Measurements from ENCODE around the gene KIF1B. TPM values are rescaled to one million over a fixed set of nuclear protein-coding genes. Genes with fewer than 3 reads are reported as not detected.

The KIF1B gene
- total RNA-seq, 1 experiment from 2014 or later: 57.7 TPM

GRCh38 chr1:10178597-10179405 is 31.6 kb upstream of the KIF1B start:
- Histone ChIP-seq H3K4ac (ENCODE audit: low read depth, low read length) (no peak overlapping the region), H2AFZ (ENCODE audit: low read length) (no peak overlapping the region), H3K27ac (ENCODE audit: insufficient read length, low read depth, low read length) (no peak overlapping the region), H2BK12ac (ENCODE audit: insufficient read length, low read depth, low read length) (no peak overlapping the region), H4K20me1 (ENCODE audit: control insufficient read depth, insufficient read depth, insufficient read length) (no peaks in the 10 kb centered on the region), H2AK5ac (ENCODE audit: insufficient read length, low read length) (no peak overlapping the region), H2BK120ac (ENCODE audit: low read depth, low read length, poor library complexity, severe bottlenecking) (no peak overlapping the region), H4K5ac (ENCODE audit: insufficient read length, low read depth, low read length) (no peak overlapping the region), H3K23me2 (ENCODE audit: insufficient read length, low read depth, low read length, poor library complexity, severe bottlenecking) (no peaks in the 10 kb centered on the region), H4K91ac (ENCODE audit: insufficient read length, low read depth, low read length) (no peak overlapping the region), H3K79me2 (ENCODE audit: insufficient read depth, low read length) (no peaks in the 10 kb centered on the region), H2BK20ac (ENCODE audit: low read depth, low read length, poor library complexity, severe bottlenecking) (no peak overlapping the region), H3T11ph (ENCODE audit: low read length) (no peak overlapping the region), H2BK15ac (ENCODE audit: low read depth, low read length) (no peak overlapping the region), H3K23ac (ENCODE audit: insufficient read length, low read depth, low read length) (no peak overlapping the region), H3K9me3 (ENCODE audit: control insufficient read depth, low read depth, low read length) (no peaks in the 10 kb centered on the region), H3K27me3 (ENCODE audit: insufficient read depth, low read length) (no peaks in the 10 kb centered on the region), H3K9ac (ENCODE audit: extremely low read depth, insufficient read length, low read length) (no peak overlapping the region), H4K8ac (replicated peaks; ENCODE audit: insufficient read length, low read depth, low read length) (no peak overlapping the region), H3K4me2 (ENCODE audit: insufficient read depth, insufficient read length, low read length) (no peak overlapping the region), H3K56ac (ENCODE audit: insufficient read length, low read depth, low read length) (no peak overlapping the region), H3K79me1 (ENCODE audit: insufficient read depth, low read depth, low read length, poor library complexity, severe bottlenecking) (no peaks in the 10 kb centered on the region), H3K14ac (ENCODE audit: insufficient read depth, low read length) (no peak overlapping the region), H3K18ac (ENCODE audit: insufficient read length, low read depth, low read length) (no peak overlapping the region), H2BK5ac (ENCODE audit: insufficient read length, low read length) (no peak overlapping the region), H3K4me1 (ENCODE audit: insufficient read depth, low read length) (no peaks in the 10 kb centered on the region)
- Mint-ChIP-seq H3K9me3 (peaks cover 5 to 7% of the 10 kb centered on the region in 2 experiments; a peak in 4 of 5 replicates), H3K4me3 (peak overlapping the region in 1 of 2 experiments; percentile 11; a peak in 1 of 5 replicates), H3K36me3 (ENCODE audit: insufficient read depth in 1 of 3, low read depth in 3 of 3) (peaks cover 32 to 47% (median 42%) of the 10 kb centered on the region in 3 experiments), H3K27me3 (ENCODE audit: low read depth) (no peaks in the 10 kb centered on the region), H3K4me1 (peaks cover 19 to 28% of the 10 kb centered on the region in 2 experiments), H3K27ac (peak overlapping the region; percentile 29 to 96 (median 93); a peak in 5 of 7 replicates)
- no peak for DNase-seq
- TF ChIP-seq CTCF (conservative IDR thresholded peaks at IDR 0.05): no peak
- no CpG with 5 or more reads among the region's 22 CpGs for WGBS (ENCODE audit: extremely low coverage, insufficient read length, low lambda C conversion rate)
